Stimulated activated CD4-positive, alpha-beta T cell treated with anti-CD3 and anti-CD28 coated beads, Interleukin-4, amount 100 ng/mL, for 48 hours (primary cell): Measurements from ENCODE around the gene MAGI1.

ENCODE experiments used
- DNase-seq, 2 donors: peaks; one replicate each; pipeline ENCODE4 v3.0.0-alpha.2; 2020; ENCODE audit warnings: low read depth in 2 of 2

The MAGI1 gene

GRCh38 chr3:65833761-65834505, 204.8 kb downstream of the MAGI1 start:
- no peak for DNase-seq

- no peak for DNase-seq
Observed at GRCh38 chr3:65831733-65832425, 206.8 kb downstream of the MAGI1 start.

- no peak for DNase-seq
Observed at GRCh38 chr3:65830948-65831732, 207.6 kb downstream of the MAGI1 start.

GRCh38 chr3:65829228-65829627, 209.5 kb downstream of the MAGI1 start:
- no peak for DNase-seq

GRCh38 chr3:65828706-65829105, 210.0 kb downstream of the MAGI1 start:
- no peak for DNase-seq

- DNase-seq: no peak
Observed at GRCh38 chr3:65827076-65827475, 211.6 kb downstream of the MAGI1 start.

- no peak for DNase-seq
Observed at GRCh38 chr3:65824166-65824565, 214.6 kb downstream of the MAGI1 start.

- DNase-seq: no peak
Observed at GRCh38 chr3:65820600-65820999, 218.1 kb downstream of the MAGI1 start.

- DNase-seq: no peak
Observed at GRCh38 chr3:65819896-65820295, 218.8 kb downstream of the MAGI1 start.

GRCh38 chr3:65817553-65818126, 221.1 kb downstream of the MAGI1 start:
- DNase-seq: no peak

GRCh38 chr3:65816208-65816607, 222.5 kb downstream of the MAGI1 start:
- DNase-seq: no peak

GRCh38 chr3:65814845-65815578, 223.7 kb downstream of the MAGI1 start:
- DNase-seq: no peak

- DNase-seq: no peak
Observed at GRCh38 chr3:65811892-65812291, 226.8 kb downstream of the MAGI1 start.

- no peak for DNase-seq
Observed at GRCh38 chr3:65811086-65811761, 227.5 kb downstream of the MAGI1 start.

- no peak for DNase-seq
Observed at GRCh38 chr3:65810302-65810701, 228.4 kb downstream of the MAGI1 start.

GRCh38 chr3:65809641-65810150, 229.0 kb downstream of the MAGI1 start:
- DNase-seq: no peak

GRCh38 chr3:65808824-65809223, 229.9 kb downstream of the MAGI1 start:
- no peak for DNase-seq

- no peak for DNase-seq
Observed at GRCh38 chr3:65808407-65808806, 230.3 kb downstream of the MAGI1 start.

GRCh38 chr3:65807225-65807624, 231.5 kb downstream of the MAGI1 start:
- DNase-seq: no peak

- DNase-seq: no peak
Observed at GRCh38 chr3:65806600-65806999, 232.1 kb downstream of the MAGI1 start.

- DNase-seq: no peak
Observed at GRCh38 chr3:65796676-65797075, 242.0 kb downstream of the MAGI1 start.
